ENCODE results near the gene IL17D. TPM values are rescaled to one million over a fixed set of nuclear protein-coding genes. Genes with fewer than 3 reads are reported as not detected.

IL17D gene
- total RNA-seq (2022; extraction: Qiagen RNA extraction; ENCODE audit: low read depth), result 0.96 to 1.5 TPM (median 1.4 TPM) in 5 replicates

DNA sequence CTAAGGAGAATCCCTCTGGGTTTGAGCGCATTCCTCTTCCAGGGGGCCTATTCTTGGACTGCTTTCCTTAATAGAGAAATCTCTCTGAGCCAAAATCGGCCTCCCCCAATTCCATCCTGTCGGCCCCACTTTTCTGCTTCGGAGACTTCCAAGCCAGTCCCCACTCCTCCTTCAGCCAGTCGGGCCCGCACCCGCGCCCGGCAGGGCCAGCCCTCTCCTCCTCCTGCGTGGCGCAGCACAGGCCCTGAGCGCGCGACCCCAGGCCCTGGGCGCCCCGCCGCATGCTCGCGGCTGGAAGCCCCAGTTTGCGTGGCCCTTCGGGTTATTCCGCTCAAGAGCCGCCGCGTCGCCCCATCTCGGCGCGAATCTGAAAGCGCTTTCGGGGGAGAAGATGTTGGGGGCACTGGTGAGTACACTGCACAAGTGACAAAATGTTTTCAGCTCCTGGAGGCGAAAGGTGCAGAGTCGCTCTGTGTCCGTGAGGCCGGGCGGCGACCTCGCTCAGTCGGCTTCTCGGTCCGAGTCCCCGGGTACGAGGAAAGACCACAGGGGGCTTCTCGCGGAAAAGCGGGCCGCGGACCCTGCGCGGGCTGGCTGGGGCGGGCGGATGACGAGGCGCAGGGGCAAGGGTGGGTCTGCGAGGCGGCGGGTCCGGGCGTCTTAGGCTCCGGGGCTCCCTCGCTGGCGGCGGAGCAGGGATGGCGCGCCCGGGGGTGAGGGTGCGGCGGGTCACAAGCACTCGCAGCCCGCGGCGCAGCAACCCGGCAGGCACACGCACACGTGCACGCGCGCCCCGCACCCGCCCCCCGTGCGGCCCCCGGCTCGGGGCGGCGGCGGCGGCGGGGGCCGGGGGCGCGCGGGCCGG lies at the start of gene IL17D:
Gene IL17D (plus strand): TSS at position 785 of the 865 bp plus-strand sequence. CDS start 303 bp downstream, outside the sequence.

Other genes starting within 250 kb of the IL17D start
- gene CRYL1, start 177.8 kb upstream of the IL17D start, total RNA-seq (2022; extraction: Qiagen RNA extraction; ENCODE audit: low read depth), result 5.4 to 7.0 TPM (median 5.7 TPM) in 5 replicates
- 8.5 to 12.1 TPM (median 10.3 TPM) in 5 replicates for gene IFT88, start 136.5 kb upstream of the IL17D start, total RNA-seq (2022; extraction: Qiagen RNA extraction; ENCODE audit: low read depth)
- 4.5 to 6.0 TPM (median 5.2 TPM) in 5 replicates for gene EEF1AKMT1, start 70.3 kb downstream of the IL17D start, total RNA-seq (2022; extraction: Qiagen RNA extraction; ENCODE audit: low read depth)
- 3.2 to 7.5 TPM (median 7.2 TPM) in 5 replicates for gene XPO4, start 199.0 kb downstream of the IL17D start, total RNA-seq (2022; extraction: Qiagen RNA extraction; ENCODE audit: low read depth)

All from A549 treated with RU486 at 1 μM for 4 hours (cell line).